Tibial artery (tissue), 4 donors: Measurements from ENCODE around the gene CBX5.

Experiments
- DNase-seq, 2 donors: peaks; one replicate each; pipeline ENCODE4 v3.0.0-alpha.2; 2019
- H3K27ac ChIP-seq, 2 donors: fragments of 200-600 bp; sonication (generic) in 1 of 2; 1 replicate in 1 of 2; 2 replicates in 1 of 2; pipeline ENCODE4 v1.5.1; 2018 to 2019; ENCODE audit warnings: mild to moderate bottlenecking in 1 of 2
- H3K27me3 ChIP-seq, 2 donors: fragments of 200-600 bp; sonication (generic) in 1 of 2; one replicate each; pipeline versions ENCODE4 v1.5.1 to v1.6.0; 2016 to 2019
- H3K36me3 ChIP-seq, 3 donors: fragments of 200-600 bp; sonication (generic) in 2 of 3; one replicate each; pipeline ENCODE4 v1.5.1; 2016 to 2019; ENCODE audit warnings: mild to moderate bottlenecking in 2 of 3
- H3K4me1 ChIP-seq, 4 donors: fragments of 200-600 bp; sonication (generic) in 2 of 4; 1 replicate in 3 of 4; 2 replicates in 1 of 4; pipeline ENCODE4 v1.5.1; 2016 to 2019
- H3K4me3 ChIP-seq, 2 donors: fragments of 200-600 bp; sonication (generic) in 1 of 2; 1 replicate in 1 of 2; 2 replicates in 1 of 2; pipeline ENCODE4 v1.5.1; 2018 to 2019; ENCODE audit warnings: mild to moderate bottlenecking in 2 of 2
- H3K9me3 ChIP-seq, 3 donors: fragments of 200-600 bp; sonication (generic) in 1 of 3; one replicate each; pipeline ENCODE4 v1.5.1; 2016 to 2019
- CTCF ChIP-seq, 2 experiments: fragments of 200-600 bp in 1 of 2; fragments of 450-650 bp in 1 of 2; IDR thresholded peaks; one replicate each; pipeline ENCODE4 v1.5.1; 2017 to 2019; ENCODE audit warnings: antibody characterized with exemption in 2 of 2, mild to moderate bottlenecking in 1 of 2, moderate library complexity in 1 of 2
- intact Hi-C: fragments of 100-400 bp; cut with DNase I; formaldehyde crosslinking; loops from one replicate; pipeline ENCODE4 v1.15.0; 2023; ENCODE audit warnings: low total_unique reads

CBX5 gene

GRCh38 chr12:54200412-54200811 is 79.5 kb downstream of the CBX5 start:
- intact Hi-C loops = loop anchor here (5.0 kb wide), 1 partner anchor 218 kb away; no protein-coding TSS in a partner anchor
- no peak for DNase-seq
- peaks cover 0 to 7% (median 2%) of the 10 kb centered on the region in 4 donors for H3K4me1 ChIP-seq
- H3K36me3 ChIP-seq = no peaks in the 10 kb centered on the region
- H3K27ac ChIP-seq = no peak overlapping the region
- peaks cover 0 to 9% of the 10 kb centered on the region in 2 donors for H3K27me3 ChIP-seq
- H3K4me3 ChIP-seq = no peak overlapping the region
- TF ChIP-seq CTCF (IDR thresholded peaks at IDR 0.05) = no peak
- H3K9me3 ChIP-seq = no peaks in the 10 kb centered on the region

- Histone ChIP-seq H3K27ac (no peak overlapping the region), H3K9me3 (no peaks in the 10 kb centered on the region), H3K36me3 (no peaks in the 10 kb centered on the region), H3K27me3 (peaks cover 0 to 14% of the 10 kb centered on the region in 2 donors), H3K4me3 (no peak overlapping the region), H3K4me1 (peaks cover 0 to 7% (median 2%) of the 10 kb centered on the region in 4 donors)
- no peak for DNase-seq
- intact Hi-C loops = loop anchor here (5.0 kb wide), 1 partner anchor 218 kb away; no protein-coding TSS in a partner anchor
- TF ChIP-seq CTCF (IDR thresholded peaks at IDR 0.05) = no peak
Observed at GRCh38 chr12:54199917-54200316, 80.0 kb downstream of the CBX5 start.

GRCh38 chr12:54199034-54199433 is 80.9 kb downstream of the CBX5 start:
- H3K36me3 ChIP-seq = no peaks in the 10 kb centered on the region
- H3K4me1 ChIP-seq = peaks cover 0 to 7% (median 2%) of the 10 kb centered on the region in 4 donors
- H3K27ac ChIP-seq = no peak overlapping the region
- no peaks in the 10 kb centered on the region for H3K9me3 ChIP-seq
- DNase-seq = no peak
- TF ChIP-seq CTCF (IDR thresholded peaks at IDR 0.05) = no peak
- intact Hi-C loops = no loop called here
- no peak overlapping the region for H3K4me3 ChIP-seq
- peaks cover 0 to 15% of the 10 kb centered on the region in 2 donors for H3K27me3 ChIP-seq

- H3K9me3 ChIP-seq = no peaks in the 10 kb centered on the region
- H3K27me3 ChIP-seq = peaks cover 0 to 15% of the 10 kb centered on the region in 2 donors
- intact Hi-C loops = no loop called here
- no peak for TF ChIP-seq CTCF (IDR thresholded peaks at IDR 0.05)
- no peak for DNase-seq
- no peaks in the 10 kb centered on the region for H3K36me3 ChIP-seq
- H3K4me1 ChIP-seq = peaks cover 0 to 7% (median 2%) of the 10 kb centered on the region in 4 donors
- no peak overlapping the region for H3K27ac ChIP-seq
- no peak overlapping the region for H3K4me3 ChIP-seq
Observed at GRCh38 chr12:54197431-54197909, 82.5 kb downstream of the CBX5 start.

GRCh38 chr12:54197010-54197409 is 82.9 kb downstream of the CBX5 start:
- Histone ChIP-seq H3K36me3 (no peaks in the 10 kb centered on the region), H3K4me1 (peaks cover 0 to 7% (median 2%) of the 10 kb centered on the region in 4 donors), H3K9me3 (no peaks in the 10 kb centered on the region), H3K27me3 (peaks cover 0 to 15% of the 10 kb centered on the region in 2 donors), H3K27ac (no peak overlapping the region), H3K4me3 (no peak overlapping the region)
- no peak for DNase-seq
- no peak for TF ChIP-seq CTCF (IDR thresholded peaks at IDR 0.05)
- intact Hi-C loops = no loop called here

GRCh38 chr12:54196396-54196795 is 83.5 kb downstream of the CBX5 start:
- H3K4me3 ChIP-seq = no peak overlapping the region
- H3K27ac ChIP-seq = no peak overlapping the region
- H3K27me3 ChIP-seq = peaks cover 0 to 15% of the 10 kb centered on the region in 2 donors
- DNase-seq = no peak
- intact Hi-C loops = no loop called here
- H3K9me3 ChIP-seq = no peaks in the 10 kb centered on the region
- H3K4me1 ChIP-seq = peaks cover 0 to 11% (median 3%) of the 10 kb centered on the region in 4 donors
- H3K36me3 ChIP-seq = no peaks in the 10 kb centered on the region
- TF ChIP-seq CTCF (IDR thresholded peaks at IDR 0.05) = no peak
